Measurements from ENCODE around the gene ETF1. TPM values are rescaled to one million over a fixed set of nuclear protein-coding genes. Genes with fewer than 3 reads are reported as not detected.

The ETF1 gene
- total RNA-seq, result 139 and 145 TPM in 2 replicates

DNA sequence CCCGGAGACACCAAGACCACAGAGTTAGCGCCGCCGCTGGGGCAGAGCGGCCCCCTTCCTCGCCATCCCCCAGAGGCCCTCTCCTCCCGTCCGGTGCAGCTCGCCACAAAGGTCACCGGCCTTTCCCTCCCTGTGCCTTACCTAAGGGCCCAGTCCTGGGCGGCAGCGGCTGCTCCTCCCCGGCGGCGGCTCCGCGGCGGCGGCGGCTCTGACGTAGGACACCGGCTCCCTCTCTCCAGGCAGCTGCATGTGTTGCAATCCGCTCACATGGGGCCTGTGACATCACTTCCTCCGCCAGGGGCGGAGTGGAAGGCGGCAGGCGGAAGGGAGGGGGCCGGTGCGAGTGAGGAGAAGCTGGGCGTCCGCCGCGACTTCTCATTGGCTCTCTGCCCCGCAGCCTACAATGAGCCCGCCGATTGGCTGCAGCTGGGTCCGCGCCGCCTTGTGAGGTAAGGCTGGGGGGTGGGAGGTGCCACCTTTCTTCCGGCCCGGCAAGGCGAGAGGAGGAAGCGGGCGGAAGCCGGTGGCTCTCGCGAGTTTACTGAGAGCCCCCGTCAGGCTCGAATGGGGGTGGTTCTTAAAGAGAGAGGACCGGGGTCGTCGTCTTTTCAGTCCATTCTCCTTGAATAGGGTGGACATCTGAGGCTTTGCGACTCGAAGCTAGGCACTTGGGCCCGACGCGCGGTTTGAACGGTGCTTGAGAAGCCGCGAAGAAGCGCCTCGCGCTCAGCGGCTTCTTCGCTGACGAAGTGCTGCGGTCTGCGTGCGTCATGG is at the start of gene ETF1:
Gene ETF1, minus strand, starts transcription at position 281 of the 774 bp plus-strand sequence. CDS start 318 bp downstream, outside the sequence.

DNA sequence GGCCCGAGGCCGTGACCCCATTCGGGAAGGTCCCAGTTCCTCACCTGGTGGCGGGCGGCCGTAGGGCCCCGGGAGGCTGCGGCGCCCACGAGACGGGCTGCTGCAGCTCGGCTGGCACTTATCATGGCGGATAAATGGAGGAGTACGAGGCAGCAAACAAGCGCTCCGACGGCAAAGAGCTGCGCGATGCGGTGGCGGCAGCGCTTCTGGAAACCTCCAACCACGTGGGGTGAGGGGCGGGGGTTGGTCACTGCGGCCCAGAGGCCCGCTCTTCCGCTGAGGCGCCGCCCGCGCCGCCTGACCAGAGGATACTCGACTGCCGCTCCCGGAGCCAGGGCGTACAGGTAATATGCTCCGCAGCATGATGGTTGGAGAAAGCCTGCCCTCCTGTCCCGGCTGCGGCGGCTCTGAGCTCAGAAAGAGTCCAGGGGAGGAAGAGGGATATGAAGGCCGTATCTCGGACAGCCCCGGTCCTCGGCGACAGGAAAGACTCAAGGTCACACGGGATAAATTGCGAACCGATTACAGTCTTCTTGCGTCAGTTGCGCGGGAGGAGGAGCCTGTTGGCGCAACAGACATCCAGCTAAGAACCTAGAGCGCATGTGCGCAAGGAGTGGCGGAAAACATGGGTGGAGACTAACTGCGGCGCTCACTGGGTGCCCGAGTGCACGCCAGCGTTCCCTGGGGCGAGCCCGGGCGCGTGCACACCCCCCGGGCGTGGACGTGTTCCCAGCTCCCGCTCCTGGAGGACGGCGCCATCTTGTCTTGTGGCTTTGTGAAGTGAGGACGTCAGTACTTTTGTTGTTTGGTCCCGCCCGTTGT is 32.4 kb upstream of the ETF1 start, which contains the start of gene HSPA9:
Gene HSPA9, minus strand, starts transcription at position 208 of the 822 bp plus-strand sequence. Its CDS starts 83 bp downstream, at position 125.

DNA sequence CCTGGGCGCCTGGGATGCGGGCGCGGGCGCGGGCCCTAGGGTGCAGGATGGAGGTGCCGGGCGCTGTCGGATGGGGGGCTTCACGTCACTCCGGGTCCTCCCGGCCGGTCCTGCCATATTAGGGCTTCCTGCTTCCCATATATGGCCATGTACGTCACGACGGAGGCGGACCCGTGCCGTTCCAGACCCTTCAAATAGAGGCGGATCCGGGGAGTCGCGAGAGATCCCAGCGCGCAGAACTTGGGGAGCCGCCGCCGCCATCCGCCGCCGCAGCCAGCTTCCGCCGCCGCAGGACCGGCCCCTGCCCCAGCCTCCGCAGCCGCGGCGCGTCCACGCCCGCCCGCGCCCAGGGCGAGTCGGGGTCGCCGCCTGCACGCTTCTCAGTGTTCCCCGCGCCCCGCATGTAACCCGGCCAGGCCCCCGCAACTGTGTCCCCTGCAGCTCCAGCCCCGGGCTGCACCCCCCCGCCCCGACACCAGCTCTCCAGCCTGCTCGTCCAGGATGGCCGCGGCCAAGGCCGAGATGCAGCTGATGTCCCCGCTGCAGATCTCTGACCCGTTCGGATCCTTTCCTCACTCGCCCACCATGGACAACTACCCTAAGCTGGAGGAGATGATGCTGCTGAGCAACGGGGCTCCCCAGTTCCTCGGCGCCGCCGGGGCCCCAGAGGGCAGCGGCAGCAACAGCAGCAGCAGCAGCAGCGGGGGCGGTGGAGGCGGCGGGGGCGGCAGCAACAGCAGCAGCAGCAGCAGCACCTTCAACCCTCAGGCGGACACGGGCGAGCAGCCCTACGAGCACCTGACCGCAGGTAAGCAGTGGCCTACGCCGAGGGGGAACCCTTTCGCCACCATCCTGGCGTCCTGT is 77.5 kb downstream of the ETF1 start, which contains the start of gene EGR1:
Gene EGR1, plus strand, starts transcription at position 219 of the 864 bp plus-strand sequence. Its CDS starts 283 bp downstream, at position 502.

Other genes with a start within 250 kb of the ETF1 start
- 9.0 and 9.4 TPM in 2 replicates for gene CDC25C, start 211.4 kb downstream of the ETF1 start, total RNA-seq
- gene FAM53C, start 205.0 kb downstream of the ETF1 start, total RNA-seq, result 28.6 and 31.5 TPM in 2 replicates
- 37.4 and 43.6 TPM in 2 replicates for gene KDM3B, start 190.6 kb downstream of the ETF1 start, total RNA-seq
- 1.4 and 3.2 TPM in 2 replicates for gene REEP2, start 104.2 kb downstream of the ETF1 start, total RNA-seq
- gene EGR1, start 77.8 kb downstream of the ETF1 start, total RNA-seq, result 0.97 and 1.4 TPM in 2 replicates
- gene HSPA9, start 32.2 kb upstream of the ETF1 start, total RNA-seq, result 287 and 389 TPM in 2 replicates
- 430 and 586 TPM in 2 replicates for gene CTNNA1, start 210.2 kb upstream of the ETF1 start, total RNA-seq

Data from epithelial cell of umbilical artery (primary cell).